HG02642 (cell line): ENCODE data around the gene OSGIN1.
A peak's percentile ranks its signal among the peaks of the same experiment; 100 is the strongest.

ENCODE experiments used
- ATAC-seq: cut with Tn5 transposase; IDR thresholded peaks from one replicate; pipeline ENCODE4 v1.9.1; 2021; ENCODE audit warnings: mild to moderate bottlenecking; ENCODE audit not compliant: unreplicated experiment, poor library complexity

The OSGIN1 gene

DNA sequence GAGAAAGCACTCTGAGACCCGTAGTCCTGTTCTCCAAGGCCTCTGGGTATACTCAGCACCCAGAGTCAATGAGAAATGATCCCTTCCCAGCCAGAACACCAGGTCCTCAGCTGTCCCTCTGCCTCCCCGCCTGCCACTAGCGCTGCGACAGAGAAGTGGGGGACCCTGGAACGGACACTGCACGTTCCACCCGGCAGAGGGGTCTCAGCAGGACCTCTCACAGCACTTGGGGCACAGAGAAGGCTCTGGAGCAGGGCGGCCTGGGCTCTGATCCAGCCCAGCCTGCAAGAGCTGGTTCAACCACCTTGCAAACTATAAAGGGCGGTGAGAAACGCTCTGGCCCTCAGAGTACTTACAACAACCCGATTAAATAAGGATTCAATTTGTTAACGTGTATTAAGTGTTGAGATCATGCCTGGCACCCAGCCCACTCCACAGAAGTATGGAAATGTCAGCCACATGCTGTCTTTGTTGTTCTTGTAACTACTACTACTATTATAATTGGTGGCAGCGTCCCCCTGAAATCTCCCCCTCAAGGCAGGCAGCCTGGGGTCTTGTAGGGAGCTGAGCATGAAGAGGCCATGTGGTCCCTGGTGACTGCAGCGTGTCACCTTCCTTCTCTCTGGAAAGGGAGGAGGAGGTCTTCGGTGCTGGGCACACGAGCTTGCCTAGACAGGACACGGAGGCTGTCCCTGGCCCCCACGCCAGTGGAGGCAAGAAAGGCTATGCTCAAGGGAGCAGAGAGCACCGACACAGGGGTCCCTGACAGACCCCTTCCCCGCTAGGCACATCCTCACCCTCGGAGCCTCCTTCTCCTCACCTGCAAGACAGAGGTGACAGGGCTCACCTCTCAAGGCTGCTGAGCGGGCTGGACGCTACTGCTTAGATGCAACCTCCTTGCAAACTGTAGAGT lies 2.4 kb downstream of the OSGIN1 start:
- no peak for ATAC-seq

DNA sequence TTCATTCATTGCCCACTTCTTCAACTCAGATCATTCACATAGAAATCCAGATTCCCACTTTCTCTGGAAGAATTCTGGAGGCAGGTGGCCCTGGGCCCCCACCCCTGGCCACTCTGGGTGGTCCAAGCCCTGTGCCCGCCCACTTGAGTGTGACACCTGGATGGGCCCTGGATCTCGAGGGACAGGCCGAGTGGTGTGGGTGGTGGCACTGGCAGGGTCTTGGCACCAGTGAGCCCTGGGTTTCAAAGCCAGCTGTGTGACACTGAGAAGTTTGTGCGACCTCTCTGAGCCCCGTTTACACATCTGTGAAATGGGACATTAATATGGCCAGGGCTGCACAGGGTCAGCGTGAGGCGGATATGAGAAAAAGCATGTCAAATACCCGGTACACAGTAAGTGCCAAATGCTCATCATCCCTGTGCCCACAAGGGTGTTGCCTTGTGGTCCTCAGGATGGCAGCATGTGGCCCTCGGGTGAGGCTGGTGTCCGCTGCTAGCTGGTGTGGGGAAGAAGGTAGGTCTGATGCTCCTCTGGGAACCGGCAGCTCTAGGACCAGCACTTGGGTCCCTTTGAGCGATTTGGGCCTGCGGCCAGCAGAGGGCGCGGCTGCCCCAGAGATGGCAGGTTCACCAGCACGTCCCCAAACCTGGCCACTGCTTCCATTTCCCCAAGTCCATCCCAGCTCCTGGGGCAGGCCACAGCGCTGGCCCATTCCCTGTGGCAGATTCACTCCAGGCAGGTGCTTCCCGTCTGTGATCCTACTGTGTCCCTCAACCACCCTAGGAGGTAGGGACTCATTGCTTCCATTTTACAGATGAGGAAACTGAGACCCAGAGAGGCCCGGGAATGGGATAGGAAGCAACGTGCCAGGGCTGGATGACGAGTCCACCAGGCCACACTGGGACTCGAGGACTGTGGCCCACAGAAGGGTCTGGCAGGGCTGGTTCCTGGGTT lies 3.6 kb downstream of the OSGIN1 start:
- ATAC-seq: peak; percentile 40

DNA sequence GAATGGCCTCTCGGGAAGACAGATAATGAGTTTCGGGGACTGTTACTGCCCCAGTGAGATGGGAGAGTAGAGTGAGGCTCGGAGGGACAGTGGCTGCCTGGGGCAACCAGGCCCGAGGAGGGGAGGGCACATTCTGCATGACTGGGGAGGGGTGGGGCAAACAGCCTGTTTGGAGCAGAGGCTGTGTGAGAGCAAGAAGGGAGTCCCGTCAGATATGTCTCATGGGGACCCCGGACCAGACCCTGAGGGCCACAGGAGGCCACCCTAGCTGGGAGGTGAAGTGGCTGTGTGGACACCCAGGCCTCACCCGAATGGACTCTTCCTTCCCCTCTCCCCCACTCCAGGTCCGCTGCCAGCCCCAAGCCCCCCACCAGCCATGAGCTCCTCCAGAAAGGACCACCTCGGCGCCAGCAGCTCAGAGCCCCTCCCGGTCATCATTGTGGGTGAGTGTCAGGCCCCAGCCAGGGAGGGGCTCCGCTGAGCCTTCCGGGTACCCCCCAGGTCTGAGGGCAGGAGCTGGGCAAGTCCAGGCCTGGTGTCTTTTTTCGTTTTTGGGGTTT lies 4.3 kb downstream of the OSGIN1 start:
- no peak for ATAC-seq

DNA sequence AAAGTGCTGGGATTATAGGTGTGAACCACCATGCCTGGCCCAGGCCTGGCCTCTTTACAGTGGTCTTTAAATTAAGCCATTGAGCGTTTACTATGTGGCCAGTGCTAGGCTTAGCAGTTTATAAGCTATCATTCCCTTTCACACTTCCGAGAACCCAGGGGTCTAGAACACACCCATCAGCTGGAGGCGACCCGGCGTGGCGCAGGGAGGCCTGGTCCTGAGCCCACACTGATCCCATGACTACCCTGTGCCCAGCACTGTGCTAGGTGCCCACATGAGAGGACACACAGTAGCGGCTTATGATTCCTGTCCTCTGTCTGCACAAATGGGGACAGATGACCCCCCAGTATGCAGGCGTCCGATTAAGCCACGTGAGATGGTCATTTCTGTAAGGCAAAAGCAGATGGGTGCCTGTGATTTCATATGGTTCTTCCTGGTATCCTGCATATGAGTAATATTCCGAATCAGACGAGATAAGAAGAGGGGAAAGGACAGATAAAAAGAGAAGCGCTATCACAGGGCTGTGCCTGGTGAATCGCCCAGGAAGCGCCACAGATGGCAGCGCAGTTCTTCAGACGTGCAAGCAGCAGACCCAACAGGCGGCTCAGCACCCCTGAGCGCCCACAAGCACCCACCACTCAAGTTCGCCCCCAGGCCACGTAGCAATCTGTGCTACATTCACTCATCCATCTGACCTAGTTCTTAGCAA lies 5.3 kb downstream of the OSGIN1 start:
- no peak for ATAC-seq

GRCh38 chr16:83958846-83959565 lies 6.0 kb downstream of the OSGIN1 start:
- ATAC-seq: no peak

DNA sequence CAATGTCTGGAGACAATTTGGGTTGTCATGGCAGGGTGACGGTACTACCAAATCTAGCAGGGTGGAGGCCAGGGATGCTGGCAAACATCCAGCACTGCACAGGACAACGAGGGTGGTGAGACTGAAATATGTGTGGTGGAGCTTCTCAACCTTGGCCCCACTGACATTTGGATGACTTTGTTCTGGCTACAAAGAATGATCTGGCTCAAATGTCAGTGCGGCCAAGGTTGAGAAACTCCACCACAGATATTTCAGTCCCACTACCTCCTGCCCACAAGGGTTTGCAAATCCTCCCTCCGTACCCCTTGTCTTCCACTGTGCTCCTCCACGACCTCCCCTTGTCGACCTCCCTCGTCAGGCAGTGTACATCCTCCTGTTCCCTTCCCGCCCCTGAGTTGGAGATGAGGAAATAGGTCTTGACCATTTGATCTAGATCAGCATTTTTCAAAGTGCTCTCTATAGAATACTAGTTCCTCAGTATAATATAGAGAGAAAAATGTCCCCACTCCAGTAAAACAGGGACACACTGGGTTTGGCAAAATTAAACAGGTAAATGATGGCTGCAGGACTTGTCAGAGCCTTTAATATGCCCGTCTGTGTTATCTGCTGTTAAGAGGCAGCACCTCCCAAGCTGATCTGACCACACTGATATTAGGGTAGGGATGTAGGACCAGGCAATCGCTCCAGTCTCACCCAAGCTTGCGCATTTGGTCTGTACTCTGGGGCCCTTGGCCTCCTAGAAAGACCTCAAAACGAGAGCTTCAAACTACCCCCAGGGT lies 6.8 kb downstream of the OSGIN1 start:
- ATAC-seq: no peak

DNA sequence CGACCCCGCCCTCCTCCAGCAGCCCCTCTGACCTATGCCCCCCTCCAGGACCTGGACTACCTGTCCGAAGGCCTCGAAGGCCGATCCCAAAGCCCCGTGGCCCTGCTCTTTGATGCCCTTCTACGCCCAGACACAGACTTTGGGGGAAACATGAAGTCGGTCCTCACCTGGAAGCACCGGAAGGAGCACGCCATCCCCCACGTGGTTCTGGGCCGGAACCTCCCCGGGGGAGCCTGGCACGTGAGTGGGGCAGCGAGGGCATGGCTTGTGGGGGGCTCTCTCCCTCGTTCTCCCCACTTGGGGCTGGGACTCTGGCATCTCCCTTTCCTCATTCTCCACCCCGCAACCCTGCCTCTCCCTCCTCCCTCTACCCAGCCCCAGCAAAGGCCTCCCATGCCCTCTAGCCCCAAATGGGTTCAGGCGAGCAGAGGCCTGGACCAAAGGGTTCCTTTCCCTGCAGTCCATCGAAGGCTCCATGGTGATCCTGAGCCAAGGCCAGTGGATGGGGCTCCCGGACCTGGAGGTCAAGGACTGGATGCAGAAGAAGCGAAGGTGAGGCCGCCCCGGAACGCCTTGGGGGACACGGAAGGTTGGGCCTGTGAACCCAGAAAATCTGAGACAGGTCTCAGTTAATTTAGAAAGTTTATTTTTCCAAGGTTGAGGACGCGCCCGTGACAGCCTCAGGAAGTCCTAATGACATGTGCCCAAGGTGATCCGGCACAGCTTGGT lies 7.6 kb downstream of the OSGIN1 start:
- ATAC-seq: no peak

- no peak for ATAC-seq
These were observed 8.6 kb downstream of the OSGIN1 start for GRCh38 chr16:83961591-83961990.

DNA sequence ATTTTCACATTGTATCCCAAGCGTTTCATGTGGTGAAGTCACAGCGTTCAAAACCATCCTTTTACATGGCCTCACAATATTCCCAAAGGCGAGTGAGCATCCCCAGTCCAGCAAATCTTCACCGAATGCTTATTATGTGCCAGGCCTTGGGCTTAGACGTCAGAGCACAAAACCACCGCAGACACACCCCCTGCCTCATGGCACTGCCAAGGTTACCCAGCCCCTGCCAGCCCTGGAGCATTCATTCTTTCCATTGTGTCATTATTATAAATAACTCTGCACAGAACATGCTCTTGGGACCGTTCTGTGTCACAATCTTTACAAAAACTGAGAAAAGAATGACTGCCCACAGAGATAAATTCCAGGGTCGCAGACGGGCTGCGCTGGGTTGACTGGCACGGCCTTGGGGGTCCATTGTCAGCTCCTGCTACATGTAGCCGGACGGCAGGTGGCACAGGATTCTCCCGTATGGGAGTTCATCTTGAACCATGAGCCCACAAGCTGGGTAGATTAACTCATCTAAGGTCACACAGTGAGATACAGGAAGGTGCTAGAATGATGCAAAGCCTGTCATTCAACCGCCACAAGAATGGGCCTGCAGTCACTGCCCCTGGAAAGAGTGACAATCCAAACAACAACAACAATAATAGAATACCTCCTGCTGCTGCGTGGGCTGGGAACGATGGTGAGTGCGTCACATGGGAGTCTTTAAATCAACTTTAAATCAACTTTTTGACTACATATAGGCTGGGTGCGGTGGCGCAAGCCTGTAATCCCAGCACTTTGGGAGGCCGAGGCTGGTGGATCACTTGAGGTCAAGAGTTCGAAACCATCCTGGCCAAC lies 10.5 kb downstream of the OSGIN1 start:
- ATAC-seq: no peak

- ATAC-seq: no peak
These were observed 11.8 kb downstream of the OSGIN1 start for GRCh38 chr16:83964684-83965443.

GRCh38 chr16:83965444-83966152 lies 12.6 kb downstream of the OSGIN1 start:
- no peak for ATAC-seq

DNA sequence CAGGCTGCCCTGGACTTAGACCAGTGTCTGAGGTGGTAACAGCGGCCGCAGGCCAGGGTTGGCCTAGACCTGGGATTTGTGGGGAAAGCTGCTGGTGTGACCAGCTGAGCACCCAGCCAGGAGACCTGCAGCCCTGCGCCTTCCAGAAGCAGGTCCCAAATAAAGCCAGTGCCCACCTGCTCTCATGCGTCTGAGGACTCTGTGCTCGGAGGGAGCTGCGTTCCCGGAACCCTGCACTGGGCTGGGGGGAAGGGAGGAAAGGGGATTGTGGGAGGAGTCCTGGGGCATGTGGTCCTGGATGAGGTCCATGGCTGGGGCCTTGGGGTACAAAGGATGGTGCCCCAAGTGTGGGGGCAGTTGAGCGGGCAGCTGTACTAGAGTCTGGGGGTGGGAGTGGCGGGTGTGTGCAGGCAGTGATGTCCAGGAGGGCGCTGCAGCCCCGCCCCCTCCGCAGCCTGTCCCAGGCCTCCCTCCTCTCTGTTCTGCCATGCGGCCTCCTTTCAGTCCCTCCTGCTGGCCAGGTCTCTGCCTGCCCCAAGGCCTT lies 13.2 kb downstream of the OSGIN1 start:
- ATAC-seq: no peak

GRCh38 chr16:83967091-83967490 lies 14.1 kb downstream of the OSGIN1 start:
- ATAC-seq: no peak

- ATAC-seq: no peak
These were observed 14.8 kb downstream of the OSGIN1 start, which contains the start of gene NECAB2 for GRCh38 chr16:83967838-83968305. Gene NECAB2, plus strand, starts transcription at chr16:83968244. Its CDS starts 405 bp downstream, at chr16:83968649.

GRCh38 chr16:83968306-83968851 lies 15.3 kb downstream of the OSGIN1 start:
- ATAC-seq: no peak
